HEK293T (cell line): ENCODE measurements around the gene TTLL9.

ENCODE experiments used
- CTCF ChIA-PET: fragments of 350-600 bp; formaldehyde crosslinking; extraction: SDS; loops from one replicate; lab custom pipeline; 2021; ENCODE audit warnings: antibody characterized with exemption, inconsistent platforms; lab: Yijun Ruan, JAX
- POLR2A ChIA-PET: fragments of 350-600 bp; formaldehyde crosslinking; extraction: SDS; loops from one replicate; lab custom pipeline; 2020; ENCODE audit warnings: antibody characterized with exemption, inconsistent platforms; lab: Yijun Ruan, JAX
- DNase-seq: peaks from one replicate; pipeline ENCODE4 v3.0.0; 2012; ENCODE audit warnings: mixed read lengths; ENCODE audit errors: extremely low spot score
- ARNT ChIP-seq: fragments of 450-650 bp; IDR thresholded peaks from 2 replicates; pipeline ENCODE4 v1.6.1; 2017; ENCODE audit warnings: mild to moderate bottlenecking
- BHLHE40 ChIP-seq: fragments of 450-650 bp; IDR thresholded peaks from 2 replicates; pipeline ENCODE4 v1.6.1; 2016; ENCODE audit warnings: mild to moderate bottlenecking, moderate library complexity, borderline replicate concordance
- CTBP1 ChIP-seq: fragments of 450-650 bp; IDR thresholded peaks from 2 replicates; pipeline ENCODE4 v1.6.1; 2016; ENCODE audit warnings: borderline replicate concordance
- ELF4 ChIP-seq: fragments of 450-650 bp; IDR thresholded peaks from 2 replicates; pipeline ENCODE4 v1.6.1; 2017; ENCODE audit warnings: antibody characterized with exemption
- FOXA1 ChIP-seq: fragments of 450-650 bp; IDR thresholded peaks from 2 replicates; pipeline ENCODE4 v1.6.1; 2016; ENCODE audit warnings: mild to moderate bottlenecking
- FOXK2 ChIP-seq: fragments of 450-650 bp; IDR thresholded peaks from 2 replicates; pipeline ENCODE4 v1.6.1; 2016; ENCODE audit warnings: mild to moderate bottlenecking
- FOXM1 ChIP-seq: fragments of 450-650 bp; IDR thresholded peaks from 2 replicates; pipeline ENCODE4 v1.6.1; 2017; ENCODE audit warnings: mild to moderate bottlenecking, borderline replicate concordance
- HDGF ChIP-seq: fragments of 450-650 bp; IDR thresholded peaks from 2 replicates; pipeline ENCODE4 v1.6.1; 2017; ENCODE audit warnings: antibody characterized with exemption, borderline replicate concordance
- L3MBTL2 ChIP-seq: fragments of 450-650 bp; conservative IDR thresholded peaks from 2 replicates; pipeline ENCODE4 v1.6.1; 2016; ENCODE audit warnings: mild to moderate bottlenecking
- LEF1 ChIP-seq: fragments of 450-650 bp; IDR thresholded peaks from 2 replicates; pipeline ENCODE4 v1.6.1; 2017; ENCODE audit warnings: mild to moderate bottlenecking, borderline replicate concordance
- NFRKB ChIP-seq: fragments of 450-650 bp; IDR thresholded peaks from 2 replicates; pipeline ENCODE4 v1.6.1; 2016; ENCODE audit warnings: mild to moderate bottlenecking, moderate library complexity
- PKNOX1 ChIP-seq: fragments of 450-650 bp; IDR thresholded peaks from 2 replicates; pipeline ENCODE4 v1.6.1; 2016
- SP1 ChIP-seq: fragments of 450-650 bp; IDR thresholded peaks from 2 replicates; pipeline ENCODE4 v1.6.1; 2017
- SUZ12 ChIP-seq: fragments of 450-650 bp; IDR thresholded peaks from 2 replicates; pipeline ENCODE4 v1.6.1; 2016; ENCODE audit warnings: mild to moderate bottlenecking
- TARDBP ChIP-seq: fragments of 450-650 bp; IDR thresholded peaks from 2 replicates; pipeline ENCODE4 v1.6.1; 2016
- ZNF384 ChIP-seq: fragments of 450-650 bp; IDR thresholded peaks from 2 replicates; pipeline ENCODE4 v1.6.1; 2016

TTLL9 gene

GRCh38 chr20:31872406-31872805, 2.0 kb downstream of the TTLL9 start:
- TF ChIP-seq CTBP1 (no peak), ELF4 (no peak), FOXK2 (no peak), HDGF (no peak), NFRKB (no peak), SP1 (no peak), L3MBTL2 (no peak), FOXA1 (no peak), LEF1 (no peak), FOXM1 (no peak), PKNOX1 (no peak), SUZ12 (no peak), ZNF384 (no peak), BHLHE40 (no peak), TARDBP (no peak), ARNT (no peak)
- POLR2A ChIA-PET = interaction anchor here (1.9 kb wide), 1 partner anchor 8 kb away, joined by 15 read pairs; no protein-coding TSS in a partner anchor
- CTCF ChIA-PET = interaction anchor here (1.0 kb wide), 2 partner anchors 26 to 220 kb away, joined by 3 read pairs; no protein-coding TSS in a partner anchor
- no peak for DNase-seq

GRCh38 chr20:31875671-31876070, 5.2 kb downstream of the TTLL9 start:
- CTCF ChIA-PET = no interaction called here
- DNase-seq = no peak
- TF ChIP-seq BHLHE40 (no peak), TARDBP (no peak), FOXM1 (no peak)
- POLR2A ChIA-PET = no interaction called here

GRCh38 chr20:31877684-31878083, 7.2 kb downstream of the TTLL9 start:
- no peak for TF ChIP-seq HDGF
- no peak for TF ChIP-seq FOXA1
- no peak for TF ChIP-seq TARDBP
- no peak for TF ChIP-seq BHLHE40
- TF ChIP-seq ELF4 = no peak
- no peak for TF ChIP-seq NFRKB
- TF ChIP-seq ZNF384 = no peak
- no peak for TF ChIP-seq FOXM1
- POLR2A ChIA-PET = no interaction called here
- CTCF ChIA-PET = no interaction called here
- DNase-seq = no peak

GRCh38 chr20:31879143-31879987, 8.9 kb downstream of the TTLL9 start:
- TF ChIP-seq FOXK2 = no peak
- no peak for TF ChIP-seq PKNOX1
- TF ChIP-seq ARNT = peak; percentile 62; the same call in 1 of the 2 replicates
- TF ChIP-seq L3MBTL2 = peak; percentile 61; the same call in 1 of the 2 replicates

GRCh38 chr20:31881945-31882344, 11.5 kb downstream of the TTLL9 start:
- ChIA-PET POLR2A (interaction anchor here (0.7 kb wide), 1 partner anchor 13 kb away, joined by 3 read pairs; no protein-coding TSS in a partner anchor), CTCF (interaction anchor here (1.1 kb wide), 1 partner anchor 32 kb away, joined by 4 read pairs; no protein-coding TSS in a partner anchor)
- DNase-seq = no peak
- TF ChIP-seq LEF1 (no peak), FOXA1 (no peak), PKNOX1 (no peak), CTBP1 (no peak), FOXK2 (no peak), ARNT (no peak), ZNF384 (no peak), NFRKB (no peak), L3MBTL2 (no peak), SUZ12 (no peak), HDGF (no peak), TARDBP (no peak), FOXM1 (no peak), BHLHE40 (no peak)

More at GRCh38 chr20:31879143-31879987, 8.9 kb downstream of the TTLL9 start:
- ChIA-PET POLR2A (interaction anchor here (0.8 to 2.9 kb wide), 15 partner anchors 8 to 96 kb away, joined by 3 to 20 read pairs (median 4); partner anchors contain the start of gene PDRG1), CTCF (interaction anchor here (0.6 to 0.7 kb wide), 2 partner anchors 23 to 237 kb away, joined by 3 to 7 read pairs; no protein-coding TSS in a partner anchor)
- peak; percentile 93 for DNase-seq

GRCh38 chr20:31883829-31884228, 13.4 kb downstream of the TTLL9 start:
- CTCF ChIA-PET = no interaction called here
- POLR2A ChIA-PET = no interaction called here
- no peak for DNase-seq

More at GRCh38 chr20:31883829-31884228, 13.4 kb downstream of the TTLL9 start:
- TF ChIP-seq LEF1 = no peak
- TF ChIP-seq NFRKB = no peak
- TF ChIP-seq TARDBP = no peak
- TF ChIP-seq PKNOX1 = no peak
- no peak for TF ChIP-seq ELF4
- no peak for TF ChIP-seq ZNF384
- no peak for TF ChIP-seq SUZ12
- TF ChIP-seq FOXA1 = no peak
- TF ChIP-seq BHLHE40 = no peak
- no peak for TF ChIP-seq FOXM1
- TF ChIP-seq SP1 = no peak
- TF ChIP-seq ARNT = no peak
- no peak for TF ChIP-seq HDGF
- TF ChIP-seq L3MBTL2 = no peak
- TF ChIP-seq CTBP1 = no peak
- no peak for TF ChIP-seq FOXK2
